Upper lobe of right lung (tissue), 1 donor: ENCODE measurements around the gene SLC48A1. TPM values are rescaled to one million over a fixed set of nuclear protein-coding genes. Genes with fewer than 3 reads are reported as not detected.

Source experiments
- ATAC-seq: fragments of 200-7000 bp; cut with Tn5 transposase; one replicate; pipeline ENCODE4 v1.9.1; 2020; ENCODE audit warnings: mild to moderate bottlenecking, moderate library complexity
- DNase-seq: peaks from one replicate; pipeline ENCODE4 v3.0.0-alpha.2; 2020
- H3K27ac ChIP-seq: fragments of 200-600 bp; one replicate; pipeline ENCODE4 v1.8.0; 2022
- H3K27me3 ChIP-seq: fragments of 200-600 bp; one replicate; pipeline ENCODE4 v1.8.0; 2022; ENCODE audit warnings: mild to moderate bottlenecking
- H3K36me3 ChIP-seq: fragments of 200-600 bp; one replicate; pipeline ENCODE4 v1.8.0; 2022
- H3K4me1 ChIP-seq: fragments of 200-600 bp; one replicate; pipeline ENCODE4 v1.8.0; 2022
- H3K4me3 ChIP-seq: fragments of 200-600 bp; one replicate; pipeline ENCODE4 v1.8.0; 2022; ENCODE audit warnings: mild to moderate bottlenecking
- H3K9me3 ChIP-seq: fragments of 200-600 bp; one replicate; pipeline ENCODE4 v1.8.0; 2022
- CTCF ChIP-seq: fragments of 200-600 bp; IDR thresholded peaks from one replicate; pipeline ENCODE4 v1.8.0; 2022; ENCODE audit warnings: antibody characterized with exemption
- intact Hi-C: fragments of 100-400 bp; cut with DNase I; formaldehyde crosslinking; loops from one replicate; pipeline ENCODE4 v1.11.0; 2022
- long read RNA-seq: library from polyadenylated mRNA; unstranded; transcript quantifications from one replicate; pipeline ENCODE4 v2.0.0, GENCODE V29; 2021
- total RNA-seq: library from RNA; stranded (reverse); fragmentation: NEBNext Ultra II Directional; extraction: Animal tissue kit (Norgen Biotek cat#: 25700); gene quantifications from one replicate; pipeline ENCODE4 v1.2.1, GENCODE V29; 2021
- donor health status: DM: no; HTN: yes; CAD: no; lungs with severe emphysema.

SLC48A1 gene
- total RNA-seq = 40.9 TPM
- long read RNA-seq, transcript SLC48A1-201 (3 exons, 3,010 nt) = major isoform, 107 of 138 reads
- long read RNA-seq, partial matches to known transcripts = 5 of 138 reads
- long read RNA-seq, other reads (novel, unspliced or antisense) = 24 of 138 reads

- Histone ChIP-seq H3K27ac (peak within 1 kb of the TSS; percentile 81), H3K9me3 (no peaks in the 10 kb centered on the region), H3K27me3 (no peaks in the 10 kb centered on the region), H3K36me3 (no peaks in the 10 kb centered on the region), H3K4me1 (peaks cover 56% of the 10 kb centered on the region), H3K4me3 (peak within 1 kb of the TSS; percentile 93)
- intact Hi-C loops = no loop called here
- no peak for TF ChIP-seq CTCF
- ATAC-seq (peak; percentile 87), DNase-seq (peak; percentile 90)
Measured at GRCh38 chr12:47773062-47773857, at the start of gene SLC48A1. TSS of gene SLC48A1 (plus strand) at chr12:47773238. CDS start at chr12:47773305, 67 bp downstream.

GRCh38 chr12:47725091-47725772, 47.8 kb upstream of the SLC48A1 start, which contains the start of gene ENDOU:
TSS of gene ENDOU (minus strand) at chr12:47725490. CDS start at chr12:47725413, 77 bp downstream.
- intact Hi-C loops = no loop called here
- no peak for DNase-seq

GRCh38 chr12:47725893-47726292, 47.1 kb upstream of the SLC48A1 start:
- no peak for TF ChIP-seq CTCF
- intact Hi-C loops = no loop called here
- Histone ChIP-seq H3K27me3 (no peaks in the 10 kb centered on the region), H3K4me1 (peaks cover 5% of the 10 kb centered on the region), H3K4me3 (no peak overlapping the region), H3K27ac (no peak overlapping the region), H3K9me3 (no peaks in the 10 kb centered on the region), H3K36me3 (no peaks in the 10 kb centered on the region)
- ATAC-seq (no peak), DNase-seq (no peak)

More at GRCh38 chr12:47725091-47725772, 47.8 kb upstream of the SLC48A1 start, which contains the start of gene ENDOU:
- Histone ChIP-seq H3K36me3 (no peaks in the 10 kb centered on the region), H3K4me3 (no peak within 1 kb of the TSS), H3K27ac (no peak within 1 kb of the TSS), H3K27me3 (no peaks in the 10 kb centered on the region), H3K9me3 (no peaks in the 10 kb centered on the region), H3K4me1 (peaks cover 5% of the 10 kb centered on the region)
- ATAC-seq = no peak
- no peak for TF ChIP-seq CTCF

GRCh38 chr12:47729233-47729632, 43.8 kb upstream of the SLC48A1 start:
- Histone ChIP-seq H3K27ac (no peak overlapping the region), H3K4me3 (no peak overlapping the region), H3K27me3 (no peaks in the 10 kb centered on the region), H3K36me3 (no peaks in the 10 kb centered on the region), H3K4me1 (peaks cover 5% of the 10 kb centered on the region), H3K9me3 (no peaks in the 10 kb centered on the region)
- ATAC-seq = no peak
- intact Hi-C loops = no loop called here
- DNase-seq = no peak
- no peak for TF ChIP-seq CTCF

- Histone ChIP-seq H3K27ac (peak overlapping the region; percentile 37), H3K4me3 (no peak overlapping the region), H3K4me1 (peaks cover 11% of the 10 kb centered on the region), H3K27me3 (no peaks in the 10 kb centered on the region), H3K9me3 (no peaks in the 10 kb centered on the region), H3K36me3 (no peaks in the 10 kb centered on the region)
- intact Hi-C loops = no loop called here
- TF ChIP-seq CTCF = no peak
- peak; percentile 63 for ATAC-seq
- no peak for DNase-seq
Measured at GRCh38 chr12:47730341-47730744, 42.7 kb upstream of the SLC48A1 start.
